Uterus (tissue), 4 donors: ENCODE measurements around the gene MCTP2. TPM values are rescaled to one million over a fixed set of nuclear protein-coding genes. Genes with fewer than 3 reads are reported as not detected.

Experiments
- DNase-seq, 2 donors: peaks; one replicate each; pipeline ENCODE4 v3.0.0-alpha.2; 2019 to 2020
- H3K27ac ChIP-seq, 2 donors: fragments of 200-600 bp; sonication (generic); 1 replicate in 1 of 2; 2 replicates in 1 of 2; pipeline ENCODE4 v1.5.1; 2016 to 2018
- H3K27me3 ChIP-seq, 2 donors: fragments of 200-600 bp; sonication (generic); one replicate each; pipeline ENCODE4 v1.5.1; 2018 to 2019; ENCODE audit warnings: control low read depth in 1 of 2
- H3K36me3 ChIP-seq, 2 donors: fragments of 200-600 bp; sonication (generic); one replicate each; pipeline ENCODE4 v1.5.1; 2019; ENCODE audit warnings: control low read depth in 1 of 2
- H3K4me1 ChIP-seq, 2 donors: fragments of 200-600 bp; sonication (generic); one replicate each; pipeline ENCODE4 v1.5.1; 2018 to 2019; ENCODE audit warnings: control low read depth in 1 of 2
- H3K4me3 ChIP-seq, 2 donors: fragments of 200-600 bp; sonication (generic); 1 replicate in 1 of 2; 2 replicates in 1 of 2; pipeline ENCODE4 v1.5.1; 2018 to 2019; ENCODE audit warnings: mild to moderate bottlenecking in 1 of 2
- H3K9me3 ChIP-seq, 2 donors: fragments of 200-600 bp; sonication (generic); one replicate each; pipeline ENCODE4 v1.5.1; 2019; ENCODE audit warnings: control low read depth in 1 of 2
- POLR2A ChIP-seq, 2 donors: fragments of 450-650 bp; IDR thresholded peaks; one replicate each; pipeline ENCODE4 v1.6.1; 2016; ENCODE audit warnings: antibody characterized with exemption in 2 of 2, mild to moderate bottlenecking in 1 of 2, moderate library complexity in 1 of 2
- intact Hi-C: fragments of 100-400 bp; cut with DNase I; formaldehyde crosslinking; loops from one replicate; pipeline ENCODE4 v1.15.1; 2023; ENCODE audit warnings: low total_unique reads
- total RNA-seq, 4 donors: library from RNA; depleted of rRNA in 3 of 4; stranded (reverse); fragments of >200 nt in 3 of 4; gene quantifications; one replicate each; pipeline versions ENCODE4 v1.1.0 to v1.2.4, GENCODE V29; 2014 to 2023
- TF ChIP-seq, protein P1 (sequence below), 4 experiments: fragments of 200-600 bp in 2 of 4; fragments of 450-650 bp in 2 of 4; sonication (generic) in 2 of 4; IDR thresholded peaks; one replicate each; pipeline ENCODE4 v1.5.1; 2016 to 2019; ENCODE audit warnings: antibody characterized with exemption in 4 of 4, mild to moderate bottlenecking in 2 of 4, moderate library complexity in 1 of 4
- donor health status: DM: yes; HTN: yes; CAD: no.

Gene MCTP2
- total RNA-seq, 4 donors from 2014 or later = 3.3 to 98.9 (median 11.7) TPM

- intact Hi-C loops = no loop called here
- no peaks in the 10 kb centered on the region for H3K4me1 ChIP-seq
- no peaks in the 10 kb centered on the region for H3K36me3 ChIP-seq
- H3K27me3 ChIP-seq = no peaks in the 10 kb centered on the region
- H3K27ac ChIP-seq = no peak overlapping the region
- H3K4me3 ChIP-seq = no peak overlapping the region
- TF ChIP-seq POLR2A (IDR thresholded peaks at IDR 0.05) = no peak
- TF ChIP-seq, protein P1, sequence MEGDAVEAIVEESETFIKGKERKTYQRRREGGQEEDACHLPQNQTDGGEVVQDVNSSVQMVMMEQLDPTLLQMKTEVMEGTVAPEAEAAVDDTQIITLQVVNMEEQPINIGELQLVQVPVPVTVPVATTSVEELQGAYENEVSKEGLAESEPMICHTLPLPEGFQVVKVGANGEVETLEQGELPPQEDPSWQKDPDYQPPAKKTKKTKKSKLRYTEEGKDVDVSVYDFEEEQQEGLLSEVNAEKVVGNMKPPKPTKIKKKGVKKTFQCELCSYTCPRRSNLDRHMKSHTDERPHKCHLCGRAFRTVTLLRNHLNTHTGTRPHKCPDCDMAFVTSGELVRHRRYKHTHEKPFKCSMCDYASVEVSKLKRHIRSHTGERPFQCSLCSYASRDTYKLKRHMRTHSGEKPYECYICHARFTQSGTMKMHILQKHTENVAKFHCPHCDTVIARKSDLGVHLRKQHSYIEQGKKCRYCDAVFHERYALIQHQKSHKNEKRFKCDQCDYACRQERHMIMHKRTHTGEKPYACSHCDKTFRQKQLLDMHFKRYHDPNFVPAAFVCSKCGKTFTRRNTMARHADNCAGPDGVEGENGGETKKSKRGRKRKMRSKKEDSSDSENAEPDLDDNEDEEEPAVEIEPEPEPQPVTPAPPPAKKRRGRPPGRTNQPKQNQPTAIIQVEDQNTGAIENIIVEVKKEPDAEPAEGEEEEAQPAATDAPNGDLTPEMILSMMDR (IDR thresholded peaks at IDR 0.05) = no peak
- H3K9me3 ChIP-seq = no peaks in the 10 kb centered on the region
- DNase-seq = no peak
These were observed 37.5 kb upstream of the MCTP2 start for GRCh38 chr15:94193906-94194305.

DNA sequence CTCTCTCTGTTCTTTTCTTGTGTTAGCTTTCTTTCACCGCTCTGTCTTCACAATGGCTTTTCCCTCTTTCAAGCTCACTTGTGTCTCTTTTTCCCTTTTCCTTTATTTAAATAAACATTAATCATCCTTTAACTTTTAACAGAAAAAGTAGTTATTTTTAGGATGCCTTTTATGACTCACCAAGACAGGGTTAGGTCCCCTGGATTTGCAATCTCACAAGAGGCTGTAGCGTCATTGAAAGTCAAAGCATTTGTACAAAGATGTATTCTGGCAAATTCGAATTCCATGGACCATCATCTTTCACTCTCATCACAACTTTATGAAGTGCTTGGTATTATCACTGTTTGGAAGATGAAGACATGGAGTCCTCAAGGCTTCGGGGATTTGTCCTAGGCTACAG, 34.8 kb upstream of the MCTP2 start:
- intact Hi-C loops = no loop called here
- Histone ChIP-seq H3K9me3 (no peaks in the 10 kb centered on the region), H3K27ac (no peak overlapping the region), H3K36me3 (no peaks in the 10 kb centered on the region), H3K4me1 (no peaks in the 10 kb centered on the region), H3K4me3 (no peak overlapping the region), H3K27me3 (no peaks in the 10 kb centered on the region)
- DNase-seq = no peak
- TF ChIP-seq, protein P1 (IDR thresholded peaks at IDR 0.05) = no peak
- no peak for TF ChIP-seq POLR2A (IDR thresholded peaks at IDR 0.05)

DNA sequence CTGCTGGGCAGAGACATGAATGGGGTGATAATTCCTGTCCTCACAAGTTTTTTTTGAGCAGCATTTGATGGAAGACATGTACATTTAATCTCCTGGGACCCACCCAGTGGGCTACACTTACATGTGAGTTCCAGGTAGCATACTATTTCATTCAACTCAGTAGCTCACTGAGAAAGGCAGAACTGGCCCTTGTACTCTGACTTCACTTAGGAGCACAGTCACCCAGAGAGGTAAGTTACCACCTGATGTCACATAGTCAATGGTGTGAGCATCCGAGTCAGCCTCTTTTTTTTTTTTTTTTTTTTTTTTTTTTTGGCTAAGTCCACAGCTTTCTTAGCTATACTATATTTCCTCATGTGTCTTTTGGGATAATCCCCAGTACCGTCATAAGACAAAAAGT, 32.7 kb upstream of the MCTP2 start:
- Histone ChIP-seq H3K27me3 (no peaks in the 10 kb centered on the region), H3K27ac (no peak overlapping the region), H3K4me1 (no peaks in the 10 kb centered on the region), H3K9me3 (no peaks in the 10 kb centered on the region), H3K4me3 (no peak overlapping the region), H3K36me3 (no peaks in the 10 kb centered on the region)
- intact Hi-C loops = no loop called here
- TF ChIP-seq, protein P1 (IDR thresholded peaks at IDR 0.05) = no peak
- TF ChIP-seq POLR2A (IDR thresholded peaks at IDR 0.05) = no peak
- no peak for DNase-seq

DNA sequence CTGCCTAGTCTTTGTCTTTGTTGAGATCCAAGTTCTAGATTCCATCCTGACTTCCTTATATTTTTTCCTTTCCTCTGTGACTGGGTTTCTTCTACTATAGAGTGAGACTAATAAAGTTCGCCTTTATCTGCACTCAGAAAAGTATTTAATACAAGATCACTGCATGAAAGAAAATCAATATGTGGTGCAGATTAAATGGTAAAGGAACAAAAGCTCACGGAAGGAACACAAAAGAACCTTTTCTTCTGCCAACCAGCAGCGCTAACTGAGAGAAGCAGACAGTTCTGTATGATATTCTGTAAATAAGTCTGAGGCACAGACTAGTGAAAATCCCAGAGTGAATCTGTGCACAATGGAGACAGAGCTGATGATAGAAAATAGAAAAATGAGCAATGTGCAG, 31.6 kb upstream of the MCTP2 start:
- Histone ChIP-seq H3K4me3 (no peak overlapping the region), H3K27ac (no peak overlapping the region), H3K9me3 (no peaks in the 10 kb centered on the region), H3K27me3 (no peaks in the 10 kb centered on the region), H3K4me1 (no peaks in the 10 kb centered on the region), H3K36me3 (no peaks in the 10 kb centered on the region)
- intact Hi-C loops = no loop called here
- no peak for DNase-seq
- no peak for TF ChIP-seq POLR2A (IDR thresholded peaks at IDR 0.05)
- TF ChIP-seq, protein P1 (IDR thresholded peaks at IDR 0.05) = no peak

GRCh38 chr15:94203306-94203705, 28.1 kb upstream of the MCTP2 start:
- Histone ChIP-seq H3K9me3 (no peaks in the 10 kb centered on the region), H3K27me3 (no peaks in the 10 kb centered on the region), H3K36me3 (no peaks in the 10 kb centered on the region), H3K27ac (no peak overlapping the region), H3K4me3 (no peak overlapping the region), H3K4me1 (no peaks in the 10 kb centered on the region)
- TF ChIP-seq, protein P1 (IDR thresholded peaks at IDR 0.05) = no peak
- no peak for DNase-seq
- intact Hi-C loops = no loop called here
